ENCODE data around the gene MAP4K4.

MAP4K4 gene

DNA sequence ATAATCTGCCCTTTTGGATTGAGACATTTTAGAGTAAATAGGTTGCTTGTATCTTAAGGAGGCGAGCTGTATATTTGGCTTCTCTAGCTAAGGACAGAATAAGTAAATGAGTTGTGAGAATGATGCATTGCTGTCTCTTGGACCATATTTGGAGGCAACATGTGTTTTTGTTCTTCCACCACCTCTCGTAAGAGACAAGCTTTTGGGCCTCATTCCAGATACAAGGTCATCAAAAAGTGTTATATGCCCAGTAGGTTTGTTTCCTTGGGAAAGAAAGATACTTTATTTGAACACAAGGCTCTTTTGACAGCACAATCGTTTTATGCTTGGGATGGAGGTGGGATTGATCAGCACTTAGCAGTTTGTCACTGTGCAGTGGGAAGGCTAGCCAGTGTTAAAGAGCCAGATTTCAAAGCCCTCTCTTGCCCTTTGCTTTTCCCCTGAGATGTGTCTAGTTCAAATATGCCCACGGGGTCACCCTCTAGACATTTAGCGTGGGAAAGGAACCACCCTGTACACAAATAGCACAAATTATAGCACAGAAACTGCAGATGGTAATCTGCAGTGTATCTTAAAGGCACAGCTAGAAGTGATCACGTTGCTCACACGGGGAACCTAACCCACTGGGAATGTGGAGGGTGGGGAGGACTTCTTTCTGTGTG lies 131.3 kb downstream of the MAP4K4 start:
- no peak for DNase-seq (ENCODE audit: insufficient read length, low spot score)
- no peak for FAIRE-seq

DNA sequence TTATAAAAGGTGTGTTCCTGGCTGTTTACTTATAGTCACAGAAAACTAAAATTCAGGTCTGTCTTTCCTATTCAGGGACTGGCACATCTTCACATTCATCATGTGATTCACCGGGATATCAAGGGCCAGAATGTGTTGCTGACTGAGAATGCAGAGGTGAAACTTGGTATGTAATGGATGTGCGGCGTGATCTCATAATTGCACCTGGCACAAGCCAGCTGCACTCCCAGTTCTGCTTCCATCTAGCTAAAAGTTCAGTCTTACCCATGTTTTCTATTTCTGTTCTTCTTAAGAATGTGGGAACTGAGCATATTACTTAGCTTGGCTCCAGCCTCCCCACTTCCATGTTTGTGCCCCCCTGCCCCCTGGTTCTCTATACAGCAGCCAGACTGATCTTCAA lies 131.9 kb downstream of the MAP4K4 start:
- DNase-seq (ENCODE audit: insufficient read length, low spot score), result no peak
- no peak for FAIRE-seq

DNA sequence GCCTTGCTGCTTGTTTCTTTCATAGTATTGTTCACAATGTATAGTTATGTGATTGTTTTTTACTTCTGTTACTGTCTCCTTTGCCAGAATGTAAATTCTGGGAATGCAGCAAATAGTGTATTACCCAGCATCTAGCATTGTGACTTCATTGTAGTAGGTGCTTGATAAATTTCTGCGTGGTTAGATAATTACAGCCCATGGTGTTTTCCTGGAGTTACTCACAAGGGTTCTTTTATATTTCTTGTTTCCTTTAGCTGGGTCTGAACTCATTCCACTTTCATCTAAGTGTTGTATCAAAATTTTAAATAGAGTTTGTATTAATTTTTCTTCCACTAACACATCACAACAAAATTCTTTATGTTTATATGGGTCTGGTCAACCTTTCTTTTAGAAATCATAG lies 132.6 kb downstream of the MAP4K4 start:
- FAIRE-seq (no peak), DNase-seq (ENCODE audit: insufficient read length, low spot score) (no peak)

DNA sequence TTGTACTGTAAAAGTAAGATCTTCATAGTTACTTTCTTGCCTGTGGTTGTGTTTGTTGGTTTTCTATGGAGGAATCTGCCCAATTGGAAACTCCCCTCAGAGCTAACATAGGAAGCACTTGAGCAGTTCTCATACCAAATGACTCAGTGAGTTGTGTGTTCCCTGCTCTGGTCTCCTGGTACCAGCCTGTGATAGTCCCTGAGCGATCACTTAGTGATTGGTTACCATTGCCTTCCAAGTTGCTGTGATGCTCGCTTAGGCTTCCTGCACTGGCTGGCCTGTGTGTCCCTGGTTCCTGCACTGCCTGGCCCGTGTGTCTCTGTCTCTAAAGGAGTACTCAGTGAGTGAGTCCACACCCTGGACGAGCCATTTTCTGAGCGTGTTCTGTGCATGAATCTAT lies 133.0 kb downstream of the MAP4K4 start:
- DNase-seq (ENCODE audit: insufficient read length, low spot score) (no peak), FAIRE-seq (no peak)

DNA sequence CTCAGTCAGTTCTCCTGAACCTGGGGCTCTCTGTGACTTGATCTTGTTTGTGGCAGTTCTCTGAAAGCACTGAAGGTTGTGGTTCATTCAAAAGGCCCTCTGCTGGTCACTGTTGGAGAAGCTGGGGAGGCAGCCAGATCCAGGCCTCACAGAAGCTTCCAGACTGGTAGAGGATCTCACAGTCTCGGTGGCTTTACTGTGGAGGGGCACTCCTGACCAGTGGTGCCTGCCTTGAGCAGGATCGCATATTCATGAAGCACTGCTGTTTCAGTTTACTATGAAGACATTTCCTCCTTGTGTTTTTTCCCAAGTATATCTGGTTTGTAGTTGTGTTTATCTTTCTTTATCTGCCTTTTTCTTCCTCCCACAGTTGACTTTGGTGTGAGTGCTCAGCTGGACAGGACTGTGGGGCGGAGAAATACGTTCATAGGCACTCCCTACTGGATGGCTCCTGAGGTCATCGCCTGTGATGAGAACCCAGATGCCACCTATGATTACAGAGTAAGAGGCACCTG lies 133.9 kb downstream of the MAP4K4 start:
- DNase-seq (ENCODE audit: insufficient read length, low spot score) (peak; percentile 27), FAIRE-seq (no peak)

DNA sequence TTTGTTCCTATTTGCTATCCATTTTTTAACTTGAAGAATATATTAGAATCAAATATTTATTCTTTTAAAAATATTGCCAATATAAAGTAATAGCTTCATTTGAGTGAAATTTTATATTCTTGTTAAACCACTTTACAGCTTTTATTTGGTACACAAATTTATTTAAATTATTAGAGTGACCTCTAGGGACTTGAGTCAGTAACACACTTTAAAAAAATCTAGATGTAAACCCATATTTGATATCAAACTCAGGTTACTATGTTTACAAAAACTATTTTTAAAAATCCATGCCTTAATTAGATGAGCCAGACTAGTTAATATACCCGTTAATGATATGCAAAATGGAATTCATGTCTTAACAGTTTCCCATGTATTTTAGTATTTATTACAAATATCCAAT lies 134.6 kb downstream of the MAP4K4 start:
- FAIRE-seq (no peak), DNase-seq (ENCODE audit: insufficient read length, low spot score) (no peak)

DNA sequence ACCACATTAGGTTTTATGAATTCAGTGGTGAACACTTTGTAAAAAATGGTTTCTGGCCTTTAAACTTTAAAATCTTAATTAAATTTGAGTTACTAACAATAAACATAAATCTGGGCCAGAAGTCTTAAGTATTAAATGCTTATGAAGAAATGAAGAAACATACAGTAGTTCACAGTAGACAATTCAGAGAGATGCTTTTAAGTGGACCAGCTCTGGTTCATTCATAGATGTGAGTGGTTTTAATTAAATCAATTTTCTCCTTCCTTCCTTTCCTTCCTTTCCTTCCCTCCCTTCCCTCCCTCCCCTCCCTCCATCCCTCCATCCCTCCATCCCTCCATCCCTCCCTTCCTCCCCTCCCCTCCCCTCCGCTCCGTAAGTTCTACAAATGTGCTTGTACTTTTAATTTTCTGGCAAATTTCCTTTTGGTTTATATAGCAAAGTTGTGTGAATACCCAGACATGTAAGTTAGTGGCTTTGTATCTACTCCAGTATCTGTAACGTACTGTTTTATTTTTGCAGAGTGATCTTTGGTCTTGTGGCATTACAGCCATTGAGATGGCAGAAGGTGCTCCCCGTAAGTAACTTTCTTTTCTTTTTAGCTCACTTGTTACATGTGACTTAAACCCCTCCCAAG lies 136.5 kb downstream of the MAP4K4 start:
- FAIRE-seq (no peak), DNase-seq (ENCODE audit: insufficient read length, low spot score) (no peak)

DNA sequence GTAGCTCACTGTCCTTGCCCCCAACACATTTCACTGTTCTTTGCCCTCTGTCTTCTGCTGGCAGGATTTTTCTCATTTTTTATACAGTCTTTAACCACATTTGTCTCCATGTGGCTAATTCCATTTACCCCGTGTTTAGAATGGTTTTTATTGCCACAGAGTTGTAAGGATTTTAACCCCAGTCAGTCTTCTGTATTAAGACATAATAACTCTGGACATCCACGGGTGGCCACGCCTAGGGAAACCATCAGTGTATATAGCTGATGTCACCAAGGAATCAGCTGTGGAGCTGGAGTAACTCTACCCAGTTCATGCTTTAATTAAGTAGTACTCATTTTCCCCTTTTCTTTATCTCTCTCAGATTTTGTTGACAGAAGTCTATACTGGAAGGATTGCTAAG lies 139.8 kb downstream of the MAP4K4 start:
- no peak for DNase-seq (ENCODE audit: insufficient read length, low spot score)
- FAIRE-seq, result no peak

DNA sequence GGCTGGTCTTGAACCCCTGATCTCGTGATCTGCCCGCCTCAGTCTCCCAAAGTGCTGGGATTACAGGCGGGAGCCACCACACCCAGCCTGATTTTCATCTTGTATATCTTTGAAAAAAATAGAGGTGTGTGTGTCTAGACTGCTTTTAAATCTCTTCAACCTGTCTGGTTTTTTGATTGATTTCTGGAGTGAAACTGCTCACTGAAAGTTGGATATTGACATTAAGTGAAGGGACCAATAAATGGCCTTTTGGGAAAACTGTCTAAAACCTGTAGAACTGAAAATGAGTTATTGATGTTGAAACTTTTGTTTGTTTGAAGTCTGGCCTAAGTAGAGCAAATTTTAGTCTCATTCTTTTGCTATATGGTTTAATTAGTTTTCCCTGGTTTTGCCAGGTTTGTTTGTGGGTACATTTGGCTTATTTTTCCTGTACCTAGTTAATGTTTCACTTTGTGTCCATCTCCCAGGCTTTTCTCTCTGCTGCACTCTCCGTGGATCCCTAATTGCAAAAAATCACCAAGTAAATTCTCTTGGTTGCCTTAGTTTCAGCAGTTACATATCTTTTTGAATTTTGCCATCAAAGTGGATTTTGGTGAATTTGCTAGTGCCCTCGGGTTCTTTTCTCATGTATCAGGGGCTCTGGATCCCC lies 144.3 kb downstream of the MAP4K4 start:
- DNase-seq (ENCODE audit: insufficient read length, low spot score) (no peak), FAIRE-seq (no peak)

DNA sequence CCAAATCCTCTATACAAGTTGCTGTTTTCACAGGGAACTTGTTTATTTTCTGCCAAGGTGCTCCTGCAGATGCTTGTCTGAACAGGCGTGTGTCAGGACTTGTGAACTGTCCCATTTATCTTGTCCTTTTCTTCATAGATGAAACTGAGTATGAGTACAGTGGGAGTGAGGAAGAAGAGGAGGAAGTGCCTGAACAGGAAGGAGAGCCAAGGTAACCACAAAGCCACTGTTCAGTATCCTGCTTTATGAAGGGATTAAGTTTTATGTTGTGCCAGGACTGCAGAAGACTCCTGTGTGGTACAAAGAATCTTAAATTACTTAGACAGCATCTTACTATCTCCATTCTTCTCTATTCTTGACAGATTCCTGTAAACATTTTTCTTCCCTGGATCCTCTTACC lies 145.0 kb downstream of the MAP4K4 start:
- DNase-seq (ENCODE audit: insufficient read length, low spot score) (no peak), FAIRE-seq (no peak)

DNA sequence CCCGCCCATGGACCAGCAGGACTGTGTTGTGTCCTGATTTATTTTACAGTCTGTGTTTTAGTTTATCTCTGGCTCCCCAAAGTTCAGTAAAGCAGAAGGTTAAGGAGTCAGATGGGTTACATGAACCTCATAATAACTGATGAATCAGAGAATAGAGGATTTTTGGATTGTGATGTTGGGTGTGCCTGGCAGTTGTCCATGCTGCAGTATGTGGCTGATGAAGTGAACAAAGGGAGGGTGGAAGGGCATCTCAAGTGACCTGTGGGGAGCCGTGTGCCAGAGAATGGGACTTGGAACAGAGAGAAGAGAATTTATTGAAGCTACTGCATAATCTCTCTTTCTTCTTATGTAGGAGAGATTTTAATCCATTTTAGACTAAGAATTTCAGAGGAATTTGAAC lies 145.5 kb downstream of the MAP4K4 start:
- FAIRE-seq (no peak), DNase-seq (ENCODE audit: insufficient read length, low spot score) (no peak)

DNA sequence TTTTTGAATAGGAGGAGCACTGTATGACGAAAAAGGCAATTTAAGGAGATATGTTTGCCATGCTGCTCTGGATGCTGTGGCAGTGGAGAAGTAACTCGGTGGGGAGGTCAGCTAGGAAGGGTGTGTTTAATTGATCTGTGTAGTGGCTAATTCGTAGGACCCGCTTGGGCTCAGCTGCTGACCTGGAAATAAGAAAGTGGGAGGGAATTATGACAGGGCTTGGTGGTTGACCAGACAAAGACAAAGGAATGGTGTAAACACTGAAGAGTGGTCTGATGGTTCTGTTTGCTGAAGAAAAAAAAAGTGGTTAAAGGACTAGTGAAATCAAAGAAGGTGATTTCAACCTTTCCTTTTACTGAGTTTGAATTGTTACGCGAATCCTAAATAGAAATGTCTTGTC lies 146.0 kb downstream of the MAP4K4 start:
- no peak for FAIRE-seq
- no peak for DNase-seq (ENCODE audit: insufficient read length, low spot score)

DNA sequence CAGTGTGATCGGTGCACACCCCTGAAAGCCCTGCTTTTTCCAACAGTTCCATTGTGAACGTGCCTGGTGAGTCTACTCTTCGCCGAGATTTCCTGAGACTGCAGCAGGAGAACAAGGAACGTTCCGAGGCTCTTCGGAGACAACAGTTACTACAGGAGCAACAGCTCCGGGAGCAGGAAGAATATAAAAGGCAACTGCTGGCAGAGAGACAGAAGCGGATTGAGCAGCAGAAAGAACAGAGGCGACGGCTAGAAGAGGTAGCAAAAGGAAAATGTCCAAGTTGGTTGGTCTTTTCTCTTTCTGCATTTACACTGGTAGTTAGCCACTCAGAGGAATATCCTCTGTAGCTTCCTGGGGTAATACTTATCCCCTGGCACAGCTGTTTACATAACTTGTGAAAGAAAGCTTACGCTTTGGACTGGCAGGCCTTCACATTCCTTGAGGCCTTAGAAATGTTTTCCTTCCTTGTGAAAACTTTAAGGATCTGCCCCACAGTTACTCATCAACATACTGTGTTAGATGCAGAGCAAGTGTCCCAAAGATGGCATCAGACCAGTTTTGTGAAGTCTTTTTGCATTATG lies 146.6 kb downstream of the MAP4K4 start:
- no peak for DNase-seq (ENCODE audit: insufficient read length, low spot score)
- FAIRE-seq, result no peak

DNA sequence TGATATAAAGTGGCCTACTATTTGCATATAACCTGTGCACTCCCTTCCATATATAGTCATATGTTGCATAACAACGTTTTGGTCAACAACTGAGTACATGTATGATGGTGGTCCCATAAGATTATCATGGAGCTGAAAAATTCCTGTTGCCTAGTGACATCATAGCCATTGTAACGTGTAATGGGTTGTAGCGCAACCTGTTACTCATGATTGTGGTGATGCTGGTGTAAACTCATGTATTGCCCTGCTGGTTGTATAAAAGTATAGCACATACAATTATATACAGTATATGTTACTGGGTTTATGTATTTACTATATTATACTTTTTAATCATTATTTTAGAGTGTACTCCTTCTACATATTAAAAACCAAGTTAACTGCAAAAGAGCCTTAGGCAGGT lies 149.5 kb downstream of the MAP4K4 start:
- no peak for FAIRE-seq

DNA sequence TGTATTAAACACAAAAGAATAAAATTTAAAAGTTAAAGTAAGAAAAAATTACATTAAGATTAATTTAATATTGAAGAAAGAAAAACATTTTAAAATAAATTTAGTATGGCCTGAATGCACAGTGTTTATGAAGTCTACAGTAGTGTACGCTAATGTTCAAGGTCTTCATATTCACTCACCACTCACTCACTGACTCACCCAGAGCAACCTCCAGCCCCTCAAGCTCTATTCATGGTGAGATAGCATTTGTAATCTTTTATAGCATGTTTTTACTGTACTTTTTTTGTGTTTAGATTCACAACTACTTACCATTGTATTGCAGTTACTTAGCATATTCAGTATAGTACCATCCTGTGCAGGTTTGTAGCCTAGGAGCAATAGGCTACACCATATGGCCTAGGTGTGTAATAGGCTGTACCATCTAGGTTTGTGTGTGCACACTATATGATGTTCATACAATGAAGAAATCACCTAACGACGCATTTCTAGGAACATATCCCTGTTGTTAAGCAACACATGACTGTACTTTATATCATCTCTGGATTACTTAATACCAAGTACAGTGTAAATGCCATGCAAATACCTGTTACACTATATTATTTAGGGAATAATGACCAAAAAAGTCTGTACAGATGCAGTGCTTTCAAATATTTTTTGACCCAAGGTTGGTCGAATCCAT lies 150.3 kb downstream of the MAP4K4 start:
- FAIRE-seq (no peak), DNase-seq (ENCODE audit: insufficient read length, low spot score) (no peak)

More for the DNA sequence above, 149.5 kb downstream of the MAP4K4 start:
- DNase-seq (ENCODE audit: insufficient read length, low spot score), result no peak

DNA sequence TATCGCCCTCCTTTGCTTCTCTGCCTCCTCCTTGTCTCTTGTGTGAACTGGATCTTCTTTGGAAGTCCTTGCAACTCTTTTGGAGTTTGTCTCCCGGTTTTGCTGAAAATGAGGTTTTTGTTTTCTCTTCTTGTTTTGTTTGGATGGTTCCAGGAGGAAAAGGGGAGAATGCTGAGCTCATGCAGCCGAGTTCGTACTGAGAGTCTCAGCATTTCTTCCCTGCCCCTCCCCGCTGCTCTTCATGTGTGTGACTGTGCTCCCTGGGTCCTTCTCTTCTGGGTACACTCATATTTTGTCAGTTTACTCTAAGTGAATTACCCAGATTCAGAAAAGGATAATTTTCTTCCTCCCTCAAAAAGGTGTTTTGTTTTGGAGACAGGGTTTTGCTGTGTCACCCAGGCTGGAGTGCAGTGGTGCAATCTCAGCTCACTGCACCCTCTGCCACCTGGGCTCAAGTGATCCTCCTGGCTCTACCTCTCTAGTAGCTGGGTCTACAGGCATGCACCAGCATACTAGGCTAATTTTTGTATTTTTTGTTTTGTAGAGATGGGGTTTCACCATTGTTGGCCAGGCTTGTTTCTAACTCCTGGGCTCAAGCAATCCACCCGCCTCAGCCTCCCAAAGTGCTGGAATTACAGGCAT lies 151.4 kb downstream of the MAP4K4 start:
- FAIRE-seq (no peak), DNase-seq (ENCODE audit: insufficient read length, low spot score) (no peak)

DNA sequence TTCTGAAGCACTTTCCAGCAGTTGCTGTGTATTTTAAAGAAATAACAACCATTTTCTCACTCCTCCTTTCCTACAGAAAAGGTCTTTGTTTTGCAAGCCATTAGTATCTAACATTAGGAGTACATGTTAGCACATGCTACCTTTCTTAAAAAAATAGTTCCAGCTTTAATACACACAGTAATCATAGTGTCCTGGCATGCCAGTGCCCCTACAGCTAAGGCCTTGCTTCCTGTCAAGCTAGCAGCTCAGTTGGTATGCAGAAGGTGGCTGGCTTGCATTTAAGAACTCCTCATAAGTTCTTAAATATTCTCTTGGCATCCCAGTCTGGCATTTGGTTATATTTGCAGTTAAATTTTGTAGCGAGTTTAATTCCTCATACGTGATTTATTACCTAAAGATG lies 152.9 kb downstream of the MAP4K4 start:
- FAIRE-seq (no peak), DNase-seq (ENCODE audit: insufficient read length, low spot score) (no peak)

DNA sequence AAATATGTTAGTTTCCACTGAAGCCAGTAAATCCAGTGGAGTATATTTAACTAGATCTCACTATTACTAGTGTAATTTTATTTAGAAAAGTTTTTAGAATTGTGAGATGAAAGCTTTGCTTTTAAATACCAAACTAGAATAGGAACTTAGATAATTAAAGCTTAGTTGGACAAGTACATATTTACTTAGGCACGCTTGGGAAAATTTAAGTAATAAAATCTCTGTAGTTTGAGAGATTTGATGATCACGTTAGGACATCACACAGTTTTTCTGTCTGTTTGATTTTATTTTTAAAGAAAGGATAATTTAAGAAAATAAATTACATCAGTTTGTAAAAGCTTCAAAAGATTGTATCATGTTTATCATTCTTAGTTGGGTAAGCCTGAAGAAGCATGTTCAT lies 153.5 kb downstream of the MAP4K4 start:
- FAIRE-seq, result no peak

DNA sequence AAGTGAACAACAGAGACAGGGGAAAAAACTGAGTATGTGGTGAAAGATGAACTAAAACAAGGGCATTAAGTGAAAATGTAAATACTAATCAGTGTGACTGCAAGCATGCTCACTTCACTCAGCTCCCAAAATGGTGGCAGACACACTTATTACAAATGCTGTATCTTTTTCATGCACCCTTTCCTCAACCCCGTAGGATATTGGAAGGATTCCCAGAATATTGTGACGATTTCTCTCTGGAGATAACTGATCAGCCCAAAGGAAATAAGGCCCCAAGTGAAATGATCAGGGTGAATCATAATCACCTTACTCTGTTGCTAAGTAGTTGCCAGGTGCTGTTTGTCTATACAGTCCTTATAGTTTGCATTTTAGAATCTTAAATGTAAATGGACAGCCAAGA lies 155.3 kb downstream of the MAP4K4 start:
- DNase-seq (ENCODE audit: insufficient read length, low spot score) (no peak), FAIRE-seq (no peak)

More for the DNA sequence above, 153.5 kb downstream of the MAP4K4 start:
- DNase-seq (ENCODE audit: insufficient read length, low spot score), result no peak

DNA sequence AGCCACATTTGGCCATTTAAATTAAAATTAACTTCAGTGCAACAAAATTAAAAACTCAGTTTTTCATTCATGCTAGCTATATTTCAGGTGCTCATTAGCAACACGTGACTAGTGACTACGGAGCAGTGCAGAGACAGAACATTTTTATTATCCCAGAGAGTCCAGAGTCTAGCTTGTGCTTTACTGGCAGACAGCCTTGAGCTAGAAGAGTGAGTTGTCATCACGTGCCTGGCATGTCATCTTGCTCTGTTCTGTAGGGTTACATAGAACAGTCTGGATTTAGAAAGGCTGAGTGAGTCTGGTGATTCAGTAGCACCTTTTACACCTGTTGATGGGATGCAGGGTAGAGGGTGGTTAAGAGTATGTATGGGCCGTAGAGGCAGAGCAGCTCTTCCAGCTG lies 157.4 kb downstream of the MAP4K4 start:
- DNase-seq (ENCODE audit: insufficient read length, low spot score) (no peak), FAIRE-seq (no peak)

DNA sequence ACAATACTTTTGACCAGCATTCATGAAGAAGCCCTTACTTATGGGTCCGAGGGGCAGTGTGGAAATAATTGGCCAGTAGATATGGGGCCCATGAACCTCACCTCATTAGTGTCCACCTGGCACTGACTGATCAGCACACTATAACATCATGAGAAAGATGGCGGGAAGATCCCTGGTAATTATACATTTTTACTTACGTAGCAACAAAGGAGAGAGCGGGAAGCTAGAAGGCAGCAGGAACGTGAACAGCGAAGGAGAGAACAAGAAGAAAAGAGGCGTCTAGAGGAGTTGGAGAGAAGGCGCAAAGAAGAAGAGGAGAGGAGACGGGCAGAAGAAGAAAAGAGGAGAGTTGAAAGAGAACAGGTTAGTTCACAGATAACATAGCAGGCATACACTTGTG lies 158.3 kb downstream of the MAP4K4 start:
- DNase-seq (ENCODE audit: insufficient read length, low spot score), result no peak
- FAIRE-seq, result no peak

All from GM19239 (cell line).